HG03378 (cell line): ENCODE data around the gene FAM180B.
"Not testable (repeated sequence)": the region's sequence is repeated elsewhere in the genome, so short reads cannot be mapped to it uniquely, and the experiment has no call there.

Experiments
- ATAC-seq: cut with Tn5 transposase; IDR thresholded peaks from one replicate; pipeline ENCODE4 v1.9.1; 2021; ENCODE audit warnings: mild to moderate bottlenecking, moderate library complexity; ENCODE audit not compliant: unreplicated experiment

FAM180B gene

DNA sequence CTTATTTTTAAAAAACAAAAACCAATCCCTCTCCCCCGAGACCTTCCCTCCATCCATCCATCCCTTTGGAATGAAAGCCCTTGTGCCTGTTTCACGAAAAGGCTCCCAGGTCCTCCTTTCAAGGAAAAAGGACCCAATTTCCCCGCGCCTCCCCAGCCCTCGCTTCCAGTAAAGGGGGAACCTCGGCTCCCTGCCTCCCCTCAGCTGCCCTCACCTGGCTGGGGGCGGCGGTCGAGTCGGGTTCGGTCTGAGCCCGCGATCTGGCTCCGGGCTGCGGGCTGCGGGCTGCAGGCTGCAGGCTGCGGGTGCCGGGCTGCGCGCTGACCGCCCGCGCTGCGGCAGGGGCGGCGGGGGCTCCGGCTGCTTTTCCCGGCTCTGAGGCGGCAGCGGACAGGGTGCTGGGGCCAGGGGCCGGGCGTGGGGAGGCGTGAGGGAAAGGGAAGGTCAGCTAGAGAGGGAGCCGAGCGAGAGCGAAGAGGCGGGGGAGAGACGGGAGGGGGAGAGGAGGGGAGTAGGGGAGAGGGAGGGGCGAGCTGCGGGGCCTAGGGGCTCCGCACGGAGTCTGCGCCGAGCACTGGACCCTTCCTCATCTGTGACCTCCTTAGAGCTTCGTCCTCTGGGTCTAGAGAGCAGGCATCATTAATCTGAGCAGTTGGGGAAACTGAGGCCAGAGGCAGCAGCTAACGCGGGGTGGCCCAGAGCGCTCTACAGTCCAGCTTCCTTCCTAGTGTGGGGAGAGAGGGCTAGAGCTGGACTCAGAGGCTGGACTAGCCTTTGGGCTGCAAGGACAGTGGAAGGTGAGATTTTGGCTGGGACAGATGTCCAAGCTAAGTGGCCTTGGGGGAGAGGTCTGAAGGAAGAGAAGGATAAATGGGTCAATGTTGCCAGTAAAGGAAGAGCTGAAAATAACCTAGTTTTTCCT, 7.7 kb downstream of the FAM180B start, which contains the start of gene C1QTNF4:
Gene C1QTNF4 (minus strand): TSS at position 478 of the 922 bp plus-strand sequence. CDS start 3,601 bp downstream, outside the sequence.
- ATAC-seq = no peak

DNA sequence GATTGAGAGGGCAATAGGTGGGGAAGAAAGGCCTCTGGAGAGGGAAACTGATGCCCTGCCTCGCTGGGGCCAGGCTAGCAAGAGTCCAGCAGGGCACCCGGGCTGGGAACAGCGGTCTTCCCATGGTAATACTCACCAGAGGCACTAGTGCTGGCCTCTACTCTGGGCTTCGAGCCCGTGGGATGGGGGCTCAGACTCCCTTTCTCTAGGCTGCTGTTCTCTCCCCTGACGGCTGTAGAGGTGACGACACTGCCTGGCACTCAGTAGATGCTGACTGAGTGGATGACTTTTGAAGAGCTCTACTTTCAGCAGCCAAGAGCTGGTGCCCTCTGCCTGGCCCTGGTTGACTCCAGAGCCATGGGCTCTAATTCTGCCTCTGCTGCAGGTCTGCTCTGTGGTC, 8.6 kb downstream of the FAM180B start:
- no peak for ATAC-seq

DNA sequence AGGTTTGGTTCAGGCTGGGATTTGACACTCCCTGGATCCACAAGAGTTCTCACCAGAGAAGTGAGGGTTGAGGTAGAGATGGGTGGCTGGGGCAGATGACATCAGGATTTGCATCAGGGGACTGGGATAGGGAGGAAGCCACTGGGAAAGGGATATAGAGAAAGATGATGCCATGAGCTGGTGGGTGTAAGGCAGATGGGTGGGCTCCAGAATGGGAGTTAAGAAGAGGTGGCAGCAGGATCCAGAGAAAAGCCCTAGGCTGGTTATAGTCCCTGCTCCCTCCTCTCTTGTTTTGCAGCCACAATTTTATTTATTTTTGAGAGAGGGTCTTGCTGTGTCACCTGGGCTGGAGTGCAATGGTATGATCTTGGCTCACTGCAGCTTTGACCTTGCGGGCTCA, 9.5 kb downstream of the FAM180B start:
- no peak for ATAC-seq

DNA sequence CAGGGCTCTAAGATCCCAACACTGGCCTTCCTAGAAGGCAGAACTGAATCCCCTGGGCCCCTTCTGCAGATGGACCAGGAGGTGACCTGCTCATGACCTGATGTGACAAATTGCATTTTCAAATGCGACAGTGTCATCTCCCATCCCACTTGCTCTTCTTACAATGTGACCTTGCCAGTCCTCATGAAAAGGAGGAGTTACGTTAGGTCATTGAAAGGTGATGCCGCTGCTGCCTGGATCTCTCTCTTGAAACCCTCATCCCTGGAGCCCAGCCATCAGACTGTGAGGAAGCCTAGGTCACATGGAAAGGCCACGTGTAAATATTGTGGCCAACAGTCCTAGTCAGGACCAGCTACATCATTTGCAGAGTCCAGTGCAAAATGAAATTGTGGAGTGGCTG, 13.4 kb downstream of the FAM180B start:
- no peak for ATAC-seq

DNA sequence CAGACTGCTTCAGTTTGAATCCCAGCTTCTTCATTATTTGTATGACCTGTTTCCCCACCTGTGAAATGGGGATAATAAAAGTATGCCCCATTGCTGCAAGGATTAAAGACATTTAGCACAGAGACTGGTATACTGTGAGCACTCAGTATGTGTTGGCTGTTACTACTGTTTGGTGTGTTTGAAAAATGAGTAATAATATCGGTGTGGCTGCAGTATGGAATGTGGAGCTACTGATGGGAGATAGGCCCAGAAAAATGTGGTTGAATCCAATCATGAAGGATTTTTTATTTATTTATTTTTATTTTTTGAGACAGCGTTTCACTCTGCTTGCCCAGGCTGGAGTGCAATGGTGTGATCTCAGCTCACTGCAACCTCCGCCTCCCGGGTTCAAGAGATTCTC, 16.8 kb downstream of the FAM180B start:
- no peak for ATAC-seq

DNA sequence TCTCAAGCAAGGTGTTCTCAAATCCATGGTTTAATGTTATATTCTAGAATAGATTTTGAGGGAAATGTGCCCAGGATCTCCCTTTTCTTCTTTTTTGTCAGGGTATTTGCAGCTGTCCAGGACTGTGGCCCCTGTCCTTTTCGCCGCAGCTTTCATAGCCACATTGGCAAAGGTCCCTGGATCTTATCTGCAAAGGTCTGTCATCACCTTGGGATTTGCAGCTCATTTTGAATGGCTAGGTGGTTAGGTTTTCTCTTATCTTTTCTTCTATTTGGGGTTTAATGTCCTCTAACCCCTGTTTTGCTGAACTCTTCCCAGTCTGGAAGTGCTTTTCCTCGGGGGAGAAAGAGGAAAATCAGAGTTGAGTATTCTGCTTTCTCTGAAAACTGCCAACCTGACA, 19.4 kb downstream of the FAM180B start:
- ATAC-seq = no peak

DNA sequence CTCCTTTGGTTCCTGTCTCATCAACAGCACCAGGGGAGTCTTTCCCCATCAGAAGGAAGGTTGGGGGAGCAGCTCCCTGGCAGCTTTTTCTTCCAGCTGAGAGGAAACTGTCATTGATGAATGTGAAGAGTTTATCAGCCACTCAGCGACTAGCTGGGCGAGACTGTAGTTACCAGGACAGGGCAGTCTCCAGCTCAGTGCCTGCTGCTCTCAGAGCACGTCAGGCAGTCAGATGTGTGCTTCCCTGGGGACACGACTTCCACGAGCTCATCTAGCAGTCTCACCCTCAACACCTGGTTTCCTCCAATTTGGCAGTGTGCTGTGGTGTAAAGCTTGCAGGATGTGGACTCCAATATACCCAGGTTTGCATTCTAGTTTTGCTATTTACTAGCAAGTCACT, 20.3 kb downstream of the FAM180B start:
- no peak for ATAC-seq

DNA sequence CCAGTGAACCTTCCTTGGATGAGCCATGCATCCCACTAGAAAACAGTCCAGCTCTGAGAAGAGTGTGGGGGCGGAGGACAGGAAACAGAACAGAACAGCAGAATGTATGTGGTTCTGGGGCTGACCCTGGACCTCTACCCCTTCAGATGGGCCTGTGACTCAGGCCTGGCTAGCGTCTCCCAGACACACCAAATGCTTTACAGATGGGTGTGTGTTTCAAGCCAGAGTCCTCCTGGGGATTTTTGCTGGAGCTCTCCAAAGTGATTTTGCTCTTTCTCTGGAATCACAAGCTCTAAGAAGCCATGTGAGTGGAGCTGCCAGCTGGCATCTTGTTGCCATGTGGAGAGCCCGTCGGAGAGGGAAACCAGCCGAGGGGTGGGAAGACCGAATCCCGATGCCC, 20.9 kb downstream of the FAM180B start:
- no peak for ATAC-seq

DNA sequence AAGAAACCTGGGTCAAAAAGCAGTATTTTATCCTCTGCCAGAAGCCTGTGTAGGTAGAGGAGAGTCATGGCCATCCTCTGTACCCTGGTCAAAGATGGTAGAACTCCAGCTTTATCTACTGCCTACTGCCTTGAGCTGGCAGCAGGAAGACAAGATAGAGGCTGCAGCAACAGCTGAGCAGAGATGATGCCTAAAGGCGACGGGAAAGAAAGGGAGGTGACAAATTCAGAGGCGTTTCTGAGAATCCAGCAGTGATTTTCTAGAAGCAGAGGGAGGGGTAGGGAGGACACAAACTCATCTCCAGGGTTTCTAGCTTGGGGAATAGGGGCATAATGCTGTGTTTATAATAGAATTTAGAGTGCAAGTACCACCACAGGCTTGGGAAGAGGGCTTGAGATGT, 23.2 kb downstream of the FAM180B start:
- ATAC-seq = no peak

DNA sequence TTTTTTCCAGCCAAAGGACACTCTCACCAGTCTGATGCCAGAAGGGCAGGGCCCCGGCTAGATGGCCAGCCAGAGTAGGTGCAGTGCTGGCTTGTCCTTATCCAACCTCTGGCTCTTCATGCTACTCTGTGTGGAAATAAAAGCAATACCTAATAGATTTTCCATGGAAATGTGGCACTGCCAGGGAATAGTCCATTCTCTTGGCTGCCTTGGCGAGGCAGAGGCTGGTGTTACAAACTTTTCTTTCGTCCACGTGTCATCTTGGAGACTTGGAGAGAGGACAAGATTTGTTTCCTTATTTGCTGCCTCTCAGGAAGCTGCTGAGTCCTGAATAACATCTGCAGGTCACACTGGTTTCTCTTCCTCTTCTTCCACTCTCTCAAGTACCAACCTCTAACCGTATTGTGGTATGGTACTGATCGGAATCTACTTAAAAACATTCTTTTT, 24.9 kb downstream of the FAM180B start:
- ATAC-seq = peak; percentile 81

DNA sequence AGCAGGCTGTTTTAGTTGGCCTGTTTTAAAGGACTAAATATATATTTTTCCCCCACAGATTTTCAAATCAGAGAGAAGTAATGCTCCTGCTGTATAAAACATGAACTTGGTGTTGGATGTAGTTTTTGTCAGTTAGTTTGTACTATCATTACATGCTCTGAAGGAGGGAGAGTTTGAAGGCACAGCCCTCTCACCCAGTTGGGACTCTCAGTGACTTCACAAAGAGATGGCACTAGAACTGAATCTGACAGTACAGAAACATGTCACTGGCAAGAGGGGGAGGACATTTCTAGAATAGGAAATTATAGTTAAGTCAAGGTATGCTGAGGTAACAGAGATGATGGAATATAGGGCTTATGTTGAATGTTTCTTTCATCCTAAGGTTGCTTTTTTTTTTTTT, 28.8 kb downstream of the FAM180B start:
- no peak for ATAC-seq

DNA sequence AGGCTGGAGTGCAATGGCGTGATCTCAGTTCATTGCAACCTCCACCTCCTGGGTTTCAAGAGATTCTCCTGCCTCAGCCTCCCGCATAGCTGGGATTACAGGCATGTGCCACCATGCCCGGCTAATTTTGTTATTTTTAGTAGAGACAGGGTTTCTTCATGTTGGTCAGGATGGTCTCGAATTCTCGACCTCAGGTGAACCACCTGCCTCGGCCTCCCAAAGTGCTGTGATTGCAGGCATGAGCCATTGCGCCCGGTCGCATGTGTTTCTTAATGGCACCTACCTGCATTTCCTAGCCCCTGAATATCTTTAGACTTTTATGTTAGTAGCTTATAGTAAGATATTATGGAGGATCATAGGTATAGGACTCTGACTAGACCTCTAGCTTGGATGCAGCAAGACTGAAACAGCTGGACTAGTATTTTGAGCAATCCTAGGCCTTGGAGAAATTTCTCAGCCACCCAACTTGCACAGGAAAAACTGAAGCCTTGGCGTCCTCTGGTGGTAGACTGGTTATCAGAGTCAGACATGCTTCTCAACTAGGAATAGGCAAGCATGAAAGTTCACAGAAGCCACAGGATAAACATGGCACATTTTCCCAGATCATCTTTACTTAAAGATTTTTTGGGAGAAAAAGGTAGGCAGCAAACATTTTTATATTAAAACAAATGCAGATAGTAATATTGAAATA, 30.4 kb downstream of the FAM180B start:
- no peak for ATAC-seq

DNA sequence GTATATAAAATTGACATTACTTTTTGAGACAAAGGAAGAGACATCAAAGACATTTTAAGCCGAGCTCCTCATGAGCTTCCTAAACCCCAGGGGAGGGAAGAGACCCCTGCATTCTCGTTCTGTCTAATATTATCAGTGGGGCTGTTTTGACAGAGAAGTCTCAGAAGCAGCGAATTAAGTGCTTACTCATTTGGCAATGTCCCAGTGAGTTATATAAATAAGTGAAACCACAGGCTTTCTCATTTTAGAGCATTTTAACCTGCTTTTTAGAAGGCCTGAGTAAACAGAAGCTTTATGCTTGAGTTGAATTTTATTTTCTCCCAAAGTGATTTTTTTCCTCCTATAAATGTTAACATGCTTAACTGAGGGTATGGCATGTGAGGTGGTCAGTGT, 30.9 kb downstream of the FAM180B start:
- ATAC-seq = no peak

DNA sequence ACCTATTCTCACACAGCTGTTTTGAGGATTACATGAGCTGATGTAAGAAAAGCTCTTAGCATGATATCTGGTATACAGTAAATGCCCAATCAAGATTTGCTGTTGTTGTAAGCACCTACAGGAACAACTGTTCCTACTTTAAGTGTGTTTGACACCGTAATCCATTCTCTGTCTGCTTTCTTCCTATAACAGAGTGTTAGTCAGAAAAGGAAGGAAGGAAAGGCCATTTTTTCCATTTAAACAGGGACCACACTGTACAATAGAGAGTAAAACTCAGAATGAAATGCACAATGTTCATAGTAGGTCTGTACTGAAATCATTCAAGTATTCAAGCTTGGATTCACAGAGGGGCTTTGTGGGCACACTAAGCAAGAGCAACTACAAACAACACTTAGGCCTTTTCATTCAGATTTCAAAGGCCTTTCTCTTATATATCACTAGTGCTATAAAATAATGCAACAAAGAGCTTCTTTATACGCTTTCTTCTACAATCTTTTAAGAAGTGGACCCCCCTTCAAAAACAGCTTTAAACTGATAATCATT, 34.4 kb downstream of the FAM180B start:
- no peak for ATAC-seq

DNA sequence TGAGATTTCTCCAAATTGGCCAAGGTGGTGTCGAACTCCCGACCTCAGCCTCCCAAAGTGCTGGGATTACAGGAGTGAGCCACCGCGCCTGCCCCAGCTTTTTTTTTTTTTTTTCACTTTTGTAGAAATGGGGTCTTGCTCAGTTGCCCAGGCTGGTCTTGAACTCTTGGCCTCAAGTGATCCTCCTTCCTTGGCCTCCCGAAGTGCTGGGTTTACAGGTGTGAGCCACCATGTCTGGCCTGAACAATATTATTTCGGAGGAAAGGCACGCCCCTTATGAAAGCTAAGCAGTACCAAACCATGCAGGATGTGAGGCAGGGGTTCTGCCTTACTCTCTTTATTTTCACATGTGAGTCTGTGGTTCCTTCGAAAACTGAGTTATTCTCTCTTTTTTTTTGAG, 39.8 kb downstream of the FAM180B start:
- no peak for ATAC-seq

DNA sequence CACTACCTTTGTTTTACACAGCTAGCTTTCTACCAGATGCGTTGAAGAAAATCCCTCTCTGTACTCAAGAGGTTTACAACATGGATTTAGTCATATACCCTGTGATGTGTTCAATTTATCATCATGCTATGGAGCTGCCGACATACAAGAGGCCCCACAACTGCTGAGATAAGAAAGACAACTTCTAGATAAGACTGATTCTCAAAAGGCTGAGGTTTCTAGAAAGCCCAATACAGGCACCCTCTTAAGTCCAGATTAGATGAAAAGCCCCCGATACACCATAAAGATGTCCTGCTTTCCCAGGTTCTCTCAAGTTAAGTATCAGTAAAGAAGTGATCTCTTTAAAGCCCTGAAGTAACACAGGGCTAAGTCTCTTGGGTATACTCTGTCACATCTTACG, 41.5 kb downstream of the FAM180B start:
- no peak for ATAC-seq

DNA sequence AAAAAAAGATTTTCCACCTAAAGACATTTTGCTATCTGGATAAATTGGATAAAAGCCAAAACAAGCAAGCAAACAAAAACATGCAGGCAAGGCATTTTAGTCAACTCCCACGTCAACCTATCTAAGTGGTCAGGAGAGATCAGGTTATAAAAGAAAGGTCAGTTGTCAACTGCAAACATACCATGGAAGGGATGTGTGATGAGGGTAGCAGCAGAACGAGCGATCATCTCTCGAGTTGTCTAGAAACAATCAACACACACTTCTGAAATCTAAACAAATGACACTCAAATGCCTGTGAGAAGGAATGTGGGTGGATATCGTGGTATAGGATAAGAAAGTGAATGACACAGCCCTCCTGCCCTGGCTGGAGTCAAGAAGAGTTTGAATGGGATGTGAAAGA, 45.0 kb downstream of the FAM180B start:
- ATAC-seq = no peak

DNA sequence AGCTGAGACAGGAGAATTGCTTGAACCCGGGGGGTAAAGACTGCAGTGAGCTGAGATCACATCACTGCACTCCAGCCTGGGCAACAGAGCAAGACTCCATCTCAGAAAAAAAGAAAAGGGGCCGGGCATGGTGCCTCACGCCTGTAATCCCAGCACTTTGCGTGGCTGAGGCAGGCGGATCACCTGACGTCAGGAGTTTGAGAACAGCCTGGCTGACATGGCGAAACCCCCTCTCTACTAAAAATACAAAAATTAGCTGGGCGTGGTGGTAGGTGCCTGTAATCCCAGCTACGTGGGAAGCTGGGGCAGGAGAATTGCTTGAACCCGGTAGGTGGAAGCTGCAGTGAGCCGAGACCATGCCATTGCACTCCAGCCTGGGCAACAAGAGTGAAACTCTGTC, 49.9 kb downstream of the FAM180B start:
- ATAC-seq = not testable (repeated sequence)
